ENCODE results near the gene C1QA. TPM values are rescaled to one million over a fixed set of nuclear protein-coding genes. Genes with fewer than 3 reads are reported as not detected.
A peak's percentile ranks its signal among the peaks of the same experiment; 100 is the strongest.

C1QA gene
- total and polyA plus RNA-seq, 4 donors, result 65.3 to 396 (median 197) TPM

DNA sequence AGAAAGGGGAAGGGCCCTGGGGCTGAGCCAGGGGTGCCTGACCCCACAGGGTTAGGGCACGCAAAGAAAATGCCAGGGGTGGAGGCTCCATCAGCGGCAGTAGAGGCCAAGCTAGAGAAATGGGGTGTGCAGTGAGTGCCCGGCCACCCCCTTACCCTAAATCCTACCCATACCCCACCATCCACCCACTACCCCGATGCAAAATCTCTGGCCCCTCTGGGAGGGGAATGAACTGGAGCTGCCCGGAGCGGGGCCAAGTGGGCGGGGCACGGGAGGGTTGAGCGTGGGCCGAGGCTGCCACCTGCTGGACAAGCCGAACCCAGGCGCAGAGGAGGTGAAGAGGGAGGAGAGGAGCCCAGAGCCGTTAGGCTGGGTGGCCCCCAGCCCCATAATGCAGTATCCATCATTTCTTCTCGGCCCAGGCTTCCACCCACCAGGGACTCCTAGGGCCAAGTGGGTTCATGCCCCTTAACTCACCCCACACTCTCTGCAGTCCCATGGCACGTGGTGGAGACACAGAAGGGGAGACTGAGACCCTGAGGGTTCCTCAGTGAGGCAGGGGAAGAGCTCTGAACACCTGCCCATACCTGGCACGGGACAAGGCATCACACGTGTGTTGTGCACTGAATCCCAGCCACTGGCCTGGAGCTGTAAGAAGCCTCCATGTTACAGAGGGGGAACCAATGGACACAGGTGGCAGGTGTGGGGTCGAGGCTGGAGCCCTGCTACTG, 5.6 kb downstream of the C1QA start:
- Histone ChIP-seq H3K9me3 (ENCODE audit: control insufficient read depth, low read length) (no peaks in the 10 kb centered on the region), H3K27me3 (ENCODE audit: control insufficient read depth in 1 of 2, insufficient read depth in 2 of 2, low read length in 1 of 2) (no peaks in the 10 kb centered on the region), H3K4me3 (ENCODE audit: low read length in 2 of 2) (no peak overlapping the region), H3K27ac (ENCODE audit: low read depth in 1 of 2, low read length in 2 of 2) (no peak overlapping the region), H3K36me3 (ENCODE audit: control insufficient read depth in 1 of 2, insufficient read depth in 2 of 2, low read length in 1 of 2) (no peaks in the 10 kb centered on the region), H3K4me1 (ENCODE audit: control insufficient read depth in 1 of 2, insufficient read depth in 2 of 2, low read length in 2 of 2) (no peaks in the 10 kb centered on the region)
- peak; percentile 89 for ATAC-seq (ENCODE audit: low FRiP score)
- 10 to 11% methylated on average over 16 to 18 of the region's 18 CpGs for WGBS, 2 donors
- peak; percentile 89 to 95 for DNase-seq
- intact Hi-C loops (cut with DNase I), result loop anchor here (1.0 to 10.0 kb wide), 4 partner anchors 115 to 537 kb away; no protein-coding TSS in a partner anchor

DNA sequence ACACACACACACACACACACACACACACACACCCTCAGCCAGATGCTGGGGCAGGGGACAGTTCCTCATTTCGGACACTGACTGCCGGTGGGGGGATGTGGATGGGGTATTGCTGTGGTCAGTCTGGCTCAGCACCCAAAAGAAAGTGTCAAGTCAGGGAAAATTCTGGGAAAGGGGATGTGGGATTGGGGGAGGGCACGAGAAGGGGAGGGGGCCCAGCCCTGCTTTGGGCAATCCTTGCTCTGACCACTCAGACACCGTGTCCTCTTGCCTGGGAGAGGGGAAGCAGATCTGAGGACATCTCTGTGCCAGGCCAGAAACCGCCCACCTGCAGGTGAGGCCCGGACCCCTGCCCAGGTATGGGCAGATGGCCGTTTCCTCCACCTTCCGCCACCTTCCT, 7.0 kb downstream of the C1QA start, which contains the start of gene C1QC:
C1QC (plus strand) TSS at position 253 of the 400 bp plus-strand sequence. CDS start 391 bp downstream, outside the sequence.
- H3K4me1 ChIP-seq (ENCODE audit: control insufficient read depth in 1 of 2, insufficient read depth in 2 of 2, low read length in 2 of 2), result no peaks in the 10 kb centered on the region
- 83 to 84% methylated on average over 8 of the region's 8 CpGs for WGBS, 2 donors
- intact Hi-C loops (cut with DNase I), result loop anchor here (5.0 to 10.0 kb wide), 2 partner anchors 116 to 539 kb away; no protein-coding TSS in a partner anchor
- peak in 1 of 2 donors; percentile 88 for DNase-seq
- no peaks in the 10 kb centered on the region for H3K36me3 ChIP-seq (ENCODE audit: control insufficient read depth in 1 of 2, insufficient read depth in 2 of 2, low read length in 1 of 2)
- peak; percentile 34 for ATAC-seq (ENCODE audit: low FRiP score)
- H3K27ac ChIP-seq (ENCODE audit: low read depth in 1 of 2, low read length in 2 of 2), result no peak within 1 kb of the TSS
- H3K4me3 ChIP-seq (ENCODE audit: low read length in 2 of 2), result no peak within 1 kb of the TSS
- H3K9me3 ChIP-seq (ENCODE audit: control insufficient read depth, low read length), result no peaks in the 10 kb centered on the region
- H3K27me3 ChIP-seq (ENCODE audit: control insufficient read depth in 1 of 2, insufficient read depth in 2 of 2, low read length in 1 of 2), result no peaks in the 10 kb centered on the region

DNA sequence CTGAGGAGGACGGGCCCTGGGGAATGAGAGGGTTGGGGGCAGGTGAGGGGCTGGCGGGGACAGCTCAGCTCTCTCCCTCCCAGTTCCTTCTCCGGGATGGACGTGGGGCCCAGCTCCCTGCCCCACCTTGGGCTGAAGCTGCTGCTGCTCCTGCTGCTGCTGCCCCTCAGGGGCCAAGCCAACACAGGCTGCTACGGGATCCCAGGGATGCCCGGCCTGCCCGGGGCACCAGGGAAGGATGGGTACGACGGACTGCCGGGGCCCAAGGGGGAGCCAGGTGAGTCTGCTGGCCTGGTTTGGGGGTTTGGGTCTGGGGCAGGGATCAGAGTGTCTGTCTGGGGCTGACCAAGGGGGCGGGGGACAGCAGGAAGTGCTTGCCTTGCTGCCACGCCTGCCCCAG, 7.5 kb downstream of the C1QA start:
- ATAC-seq (ENCODE audit: low FRiP score), result no peak
- WGBS, 2 donors, result 83 to 85% methylated on average over 11 to 12 of the region's 12 CpGs
- no peak overlapping the region for H3K27ac ChIP-seq (ENCODE audit: low read depth in 1 of 2, low read length in 2 of 2)

DNA sequence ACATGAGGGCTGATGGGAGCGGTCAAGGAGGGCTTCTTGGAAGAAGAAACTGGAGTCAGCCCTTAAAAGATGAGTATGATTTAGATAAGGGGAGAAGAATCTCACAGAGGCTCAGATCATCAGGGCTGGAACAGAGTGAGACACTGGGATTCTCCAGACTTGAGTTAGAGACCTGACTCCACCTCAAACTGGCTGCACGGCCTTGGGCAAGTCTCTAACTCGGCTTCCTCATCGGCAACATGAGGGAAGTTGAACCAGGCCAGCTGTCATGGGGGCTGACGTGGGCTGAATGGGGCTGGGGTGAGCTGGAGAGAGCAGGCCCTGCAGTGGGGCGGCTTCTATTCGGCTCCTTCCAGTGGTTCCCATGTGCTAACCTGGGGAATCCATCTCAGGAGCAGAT, 9.5 kb downstream of the C1QA start:
- ATAC-seq (ENCODE audit: low FRiP score) (no peak), DNase-seq (peak in 1 of 2 donors; percentile 67)
- Histone ChIP-seq H3K27me3 (ENCODE audit: control insufficient read depth in 1 of 2, insufficient read depth in 2 of 2, low read length in 1 of 2) (no peaks in the 10 kb centered on the region), H3K4me3 (ENCODE audit: low read length in 2 of 2) (no peak overlapping the region), H3K4me1 (ENCODE audit: control insufficient read depth in 1 of 2, insufficient read depth in 2 of 2, low read length in 2 of 2) (no peaks in the 10 kb centered on the region), H3K36me3 (ENCODE audit: control insufficient read depth in 1 of 2, insufficient read depth in 2 of 2, low read length in 1 of 2) (no peaks in the 10 kb centered on the region), H3K27ac (ENCODE audit: low read depth in 1 of 2, low read length in 2 of 2) (no peak overlapping the region), H3K9me3 (ENCODE audit: control insufficient read depth, low read length) (no peaks in the 10 kb centered on the region)
- intact Hi-C loops (cut with DNase I), result loop anchor here in 1 of 2 donors (10.0 kb wide), 1 partner anchor 541 kb away; no protein-coding TSS in a partner anchor
- 82 to 83% methylated on average over 7 of the region's 7 CpGs for WGBS, 2 donors

More for the DNA sequence above, 7.5 kb downstream of the C1QA start:
- intact Hi-C loops (cut with DNase I), result loop anchor here (5.0 to 10.0 kb wide), 2 partner anchors 117 to 539 kb away; no protein-coding TSS in a partner anchor
- Histone ChIP-seq H3K4me1 (ENCODE audit: control insufficient read depth in 1 of 2, insufficient read depth in 2 of 2, low read length in 2 of 2) (no peaks in the 10 kb centered on the region), H3K4me3 (ENCODE audit: low read length in 2 of 2) (no peak overlapping the region), H3K27me3 (ENCODE audit: control insufficient read depth in 1 of 2, insufficient read depth in 2 of 2, low read length in 1 of 2) (no peaks in the 10 kb centered on the region), H3K9me3 (ENCODE audit: control insufficient read depth, low read length) (no peaks in the 10 kb centered on the region), H3K36me3 (ENCODE audit: control insufficient read depth in 1 of 2, insufficient read depth in 2 of 2, low read length in 1 of 2) (no peaks in the 10 kb centered on the region)
- no peak for DNase-seq

DNA sequence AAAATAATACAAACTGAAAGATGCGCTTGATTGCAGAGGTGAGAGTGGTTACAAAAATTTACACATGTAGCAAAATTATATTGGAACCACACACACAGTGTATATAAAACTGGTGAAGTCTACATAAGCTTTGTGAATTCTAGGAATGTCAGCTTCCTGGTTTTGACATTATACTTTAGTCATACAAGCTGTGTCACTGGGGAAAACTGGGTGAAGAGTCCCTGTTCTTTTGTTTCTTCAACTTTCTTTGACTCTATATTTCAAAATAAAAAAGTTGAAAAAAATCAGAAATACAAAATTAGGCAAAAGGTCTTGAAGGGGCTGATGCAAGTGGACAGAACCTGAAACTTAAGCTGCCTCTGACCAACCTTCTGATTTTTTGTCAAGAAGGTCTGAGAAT, 10.0 kb downstream of the C1QA start:
- no peaks in the 10 kb centered on the region for H3K9me3 ChIP-seq (ENCODE audit: control insufficient read depth, low read length)
- H3K4me1 ChIP-seq (ENCODE audit: control insufficient read depth in 1 of 2, insufficient read depth in 2 of 2, low read length in 2 of 2), result no peaks in the 10 kb centered on the region
- WGBS, 2 donors, result 0 to 88% methylated on average over 1 of the region's 1 CpG
- no peak overlapping the region for H3K27ac ChIP-seq (ENCODE audit: low read depth in 1 of 2, low read length in 2 of 2)
- no peaks in the 10 kb centered on the region for H3K36me3 ChIP-seq (ENCODE audit: control insufficient read depth in 1 of 2, insufficient read depth in 2 of 2, low read length in 1 of 2)
- no peaks in the 10 kb centered on the region for H3K27me3 ChIP-seq (ENCODE audit: control insufficient read depth in 1 of 2, insufficient read depth in 2 of 2, low read length in 1 of 2)
- no peak for DNase-seq
- intact Hi-C loops (cut with DNase I), result loop anchor here in 1 of 2 donors (10.0 kb wide), 1 partner anchor 542 kb away; no protein-coding TSS in a partner anchor
- no peak for ATAC-seq (ENCODE audit: low FRiP score)
- no peak overlapping the region for H3K4me3 ChIP-seq (ENCODE audit: low read length in 2 of 2)

DNA sequence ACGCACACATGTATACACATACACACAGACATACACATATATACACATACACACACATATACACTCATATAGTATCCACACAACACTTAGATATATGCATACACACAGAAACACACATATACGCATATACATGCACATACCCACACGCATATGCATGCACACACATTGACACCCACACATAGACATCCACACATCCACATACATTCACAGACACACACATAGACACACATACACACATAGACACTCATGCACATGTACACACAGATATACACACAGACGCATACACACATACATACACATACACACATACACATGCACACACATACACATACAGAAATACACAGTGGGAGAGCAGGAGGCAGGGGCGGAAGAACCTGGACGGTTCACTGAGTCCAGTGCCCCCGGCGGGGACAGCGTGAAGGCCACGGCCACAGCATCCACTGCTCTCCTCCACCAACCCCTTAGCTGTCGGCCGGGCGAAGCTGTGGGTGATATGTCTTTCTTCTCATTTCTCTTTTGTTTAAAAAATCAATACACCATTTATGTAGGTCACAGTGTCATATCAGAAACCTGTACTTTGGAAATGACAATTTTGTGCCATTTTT, 13.8 kb downstream of the C1QA start:
- Histone ChIP-seq H3K4me3 (ENCODE audit: low read length in 2 of 2) (no peak overlapping the region), H3K4me1 (ENCODE audit: control insufficient read depth in 1 of 2, insufficient read depth in 2 of 2, low read length in 2 of 2) (no peaks in the 10 kb centered on the region), H3K27ac (ENCODE audit: low read depth in 1 of 2, low read length in 2 of 2) (no peak overlapping the region), H3K9me3 (ENCODE audit: control insufficient read depth, low read length) (no peaks in the 10 kb centered on the region), H3K36me3 (ENCODE audit: control insufficient read depth in 1 of 2, insufficient read depth in 2 of 2, low read length in 1 of 2) (no peaks in the 10 kb centered on the region), H3K27me3 (ENCODE audit: control insufficient read depth in 1 of 2, insufficient read depth in 2 of 2, low read length in 1 of 2) (no peaks in the 10 kb centered on the region)
- no peak for DNase-seq
- WGBS, 2 donors, result 89 to 92% methylated on average over 13 of the region's 13 CpGs
- no peak for ATAC-seq (ENCODE audit: low FRiP score)
- intact Hi-C loops (cut with DNase I), result no loop called here

DNA sequence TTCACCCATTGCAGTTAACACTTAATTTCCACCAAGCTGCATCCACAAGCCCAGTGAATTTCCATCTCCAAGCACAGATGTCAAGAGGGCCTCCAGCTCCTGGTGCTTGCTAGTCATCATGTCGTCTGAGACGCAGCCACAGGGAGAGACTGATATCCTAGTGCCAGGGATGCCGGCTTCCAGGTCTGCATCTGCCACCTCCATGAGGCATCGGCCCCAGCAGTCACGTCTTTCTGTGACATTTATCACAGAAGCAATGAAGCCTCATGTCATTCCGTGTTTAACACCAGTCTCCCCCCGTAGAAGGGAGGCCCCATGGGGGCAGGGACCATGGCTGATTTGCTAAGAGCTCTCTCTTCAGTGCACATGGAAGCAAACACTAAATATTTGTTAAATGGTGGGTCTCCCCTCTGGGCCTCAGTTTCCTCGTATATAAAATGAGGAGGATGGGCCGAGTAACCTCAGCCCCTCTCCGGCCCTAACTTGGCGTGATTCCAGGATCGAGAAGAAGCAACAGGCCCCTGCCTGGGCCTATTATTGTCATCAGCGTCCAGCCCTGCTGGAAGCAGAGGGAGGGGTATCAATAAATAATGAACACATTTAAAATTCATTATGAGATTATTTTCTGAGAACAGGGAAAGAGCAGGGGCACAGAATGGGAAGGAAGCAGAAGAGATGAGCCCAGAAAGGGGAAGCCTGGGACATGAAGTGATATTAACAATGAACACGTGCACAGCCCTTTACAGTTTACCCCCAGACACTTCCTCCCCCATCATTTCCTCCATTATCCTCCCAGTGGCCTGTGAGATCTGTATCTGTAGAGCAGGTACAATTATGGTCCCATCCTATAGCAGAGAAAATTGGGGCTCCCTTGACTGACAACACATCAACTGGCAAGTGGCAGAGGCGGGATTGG, 15.8 kb downstream of the C1QA start:
- no peaks in the 10 kb centered on the region for H3K27me3 ChIP-seq (ENCODE audit: control insufficient read depth in 1 of 2, insufficient read depth in 2 of 2, low read length in 1 of 2)
- no peaks in the 10 kb centered on the region for H3K36me3 ChIP-seq (ENCODE audit: control insufficient read depth in 1 of 2, insufficient read depth in 2 of 2, low read length in 1 of 2)
- intact Hi-C loops (cut with DNase I), result no loop called here
- H3K9me3 ChIP-seq (ENCODE audit: control insufficient read depth, low read length), result no peaks in the 10 kb centered on the region
- no peak overlapping the region for H3K27ac ChIP-seq (ENCODE audit: low read depth in 1 of 2, low read length in 2 of 2)
- 75 to 77% methylated on average over 15 of the region's 15 CpGs for WGBS, 2 donors
- DNase-seq (no peak), ATAC-seq (ENCODE audit: low FRiP score) (no peak)
- no peaks in the 10 kb centered on the region for H3K4me1 ChIP-seq (ENCODE audit: control insufficient read depth in 1 of 2, insufficient read depth in 2 of 2, low read length in 2 of 2)
- H3K4me3 ChIP-seq (ENCODE audit: low read length in 2 of 2), result no peak overlapping the region

DNA sequence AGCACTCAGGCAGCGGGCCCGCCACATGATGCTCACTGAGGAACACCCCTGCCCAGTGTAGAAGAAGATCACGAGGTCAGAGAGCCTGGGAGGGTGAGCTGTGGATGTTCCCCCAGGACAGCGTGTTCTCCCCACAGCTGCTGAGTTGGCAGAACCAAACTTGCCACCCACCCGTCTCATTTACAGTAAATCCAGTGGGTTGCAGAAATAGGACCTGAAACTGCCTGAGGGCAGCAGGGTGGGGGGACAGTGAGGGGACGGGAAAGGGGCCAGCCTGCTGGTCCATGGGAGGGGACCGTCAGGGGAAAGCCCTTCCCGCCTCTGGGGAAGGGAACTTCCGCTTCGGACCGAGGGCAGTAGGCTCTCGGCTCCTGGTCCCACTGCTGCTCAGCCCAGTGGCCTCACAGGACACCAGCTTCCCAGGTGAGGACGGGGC, 16.5 kb downstream of the C1QA start, which contains the start of gene C1QB:
C1QB (plus strand) TSS at position 356 of the 436 bp plus-strand sequence. CDS start 6,227 bp downstream, outside the sequence.
- DNase-seq (peak in 1 of 2 donors; percentile 87), ATAC-seq (ENCODE audit: low FRiP score) (peak; percentile 44)
- Histone ChIP-seq H3K4me1 (ENCODE audit: control insufficient read depth in 1 of 2, insufficient read depth in 2 of 2, low read length in 2 of 2) (no peaks in the 10 kb centered on the region), H3K27ac (ENCODE audit: low read depth in 1 of 2, low read length in 2 of 2) (no peak within 1 kb of the TSS), H3K9me3 (ENCODE audit: control insufficient read depth, low read length) (no peaks in the 10 kb centered on the region), H3K36me3 (ENCODE audit: control insufficient read depth in 1 of 2, insufficient read depth in 2 of 2, low read length in 1 of 2) (no peaks in the 10 kb centered on the region), H3K27me3 (ENCODE audit: control insufficient read depth in 1 of 2, insufficient read depth in 2 of 2, low read length in 1 of 2) (no peaks in the 10 kb centered on the region), H3K4me3 (ENCODE audit: low read length in 2 of 2) (no peak within 1 kb of the TSS)
- intact Hi-C loops (cut with DNase I), result no loop called here
- 81 to 84% methylated on average over 13 of the region's 13 CpGs for WGBS, 2 donors

Measured in aorta (tissue), 5 donors.